H1 (cell line): ENCODE results near the gene CBLL2. TPM values are rescaled to one million over a fixed set of nuclear protein-coding genes. Genes with fewer than 3 reads are reported as not detected.

Experiments
- CBX5 ChIP-seq: fragments of 300-800, 300-1000 bp; sonication (generic); IDR thresholded peaks from 2 replicates; pipeline ENCODE4 v1.7.1; 2016; ENCODE audit warnings: antibody characterized with exemption, low read length, low read depth
- GTF2F1 ChIP-seq: IDR thresholded peaks from 2 replicates; pipeline ENCODE4 v1.6.1; 2012; ENCODE audit warnings: low read depth, low read length, improper control_type of control experiment, borderline replicate concordance
- HDAC2 ChIP-seq, 2 experiments: fragments of 300-600 bp in 1 of 2; sonication (generic) in 1 of 2; IDR thresholded peaks; 2 replicates each; pipeline ENCODE4 v1.6.1; 2011 to 2012; ENCODE audit warnings: low read depth in 2 of 2, low read length in 2 of 2, mild to moderate bottlenecking in 2 of 2, moderate library complexity in 2 of 2, borderline replicate concordance in 1 of 2, inconsistent platforms in 1 of 2
- JUN ChIP-seq: IDR thresholded peaks from 2 replicates; pipeline ENCODE4 v1.6.1; 2011; ENCODE audit warnings: low read depth, mild to moderate bottlenecking, improper control_type of control experiment, low read length
- NANOG ChIP-seq: IDR thresholded peaks from 2 replicates; pipeline ENCODE4 v1.6.1; 2011; ENCODE audit warnings: low read length, low read depth, mild to moderate bottlenecking, inconsistent platforms; ENCODE audit not compliant: insufficient read depth, poor library complexity, severe bottlenecking
- RNF2 ChIP-seq: fragments of 200-900, 300-1000 bp; sonication (generic); IDR thresholded peaks from 2 replicates; pipeline ENCODE4 v1.7.1; 2016; ENCODE audit warnings: borderline replicate concordance, low read depth, mild to moderate bottlenecking, antibody characterized with exemption, low read length; ENCODE audit not compliant: poor library complexity, severe bottlenecking; ENCODE audit errors: missing control alignments
- SIRT6 ChIP-seq: IDR thresholded peaks from one replicate; pipeline ENCODE4 v1.7.1; 2012; ENCODE audit warnings: low read length, inconsistent platforms
- SP1 ChIP-seq: IDR thresholded peaks from 2 replicates; pipeline ENCODE4 v1.6.1; 2011; ENCODE audit warnings: low read depth, low read length
- ZNF274 ChIP-seq: IDR thresholded peaks from 2 replicates; pipeline ENCODE4 v1.7.0; 2012; ENCODE audit warnings: low read length, borderline replicate concordance; ENCODE audit errors: extremely low read depth
- polyA plus RNA-seq, 7 experiments: library from polyadenylated mRNA; depleted of rRNA in 3 of 7; stranded (reverse) in 5 of 7; unstranded in 2 of 7; fragments of >200 nt in 5 of 7; fragments of 200-250 nt in 2 of 7; gene quantifications; 1 replicate in 5 of 7; 2 replicates in 1 of 7; 4 replicates in 1 of 7; pipeline versions ENCODE4 v1.2.1 to v1.2.3, GENCODE V29; 2011 to 2013; ENCODE audit warnings: missing spikeins in 2 of 7, mixed read lengths in 2 of 7
- total RNA-seq: library from RNA; stranded (reverse); fragmentation: NEBNext Ultra II Directional; extraction: Animal tissue kit (Norgen Biotek cat#: 25700); gene quantifications from 2 replicates; pipeline ENCODE4 v1.2.1, GENCODE V29; 2021
- TF ChIP-seq, protein P1 (sequence below), 3 experiments: IDR thresholded peaks; 1 replicate in 2 of 3; 2 replicates in 1 of 3; pipeline versions ENCODE4 v1.5.1 to v1.6.1; 2011; ENCODE audit warnings: low read length in 3 of 3, mild to moderate bottlenecking in 3 of 3, inconsistent platforms in 2 of 3, low read depth in 1 of 3, moderate library complexity in 1 of 3; ENCODE audit not compliant: insufficient read depth in 1 of 3; ENCODE audit errors: control extremely low read depth in 1 of 3

CBLL2 gene
- total and polyA plus RNA-seq, 2 of the 8 experiments (the other 6 are each of a cell fraction or from before 2014, with no cell fraction given): not detected

DNA sequence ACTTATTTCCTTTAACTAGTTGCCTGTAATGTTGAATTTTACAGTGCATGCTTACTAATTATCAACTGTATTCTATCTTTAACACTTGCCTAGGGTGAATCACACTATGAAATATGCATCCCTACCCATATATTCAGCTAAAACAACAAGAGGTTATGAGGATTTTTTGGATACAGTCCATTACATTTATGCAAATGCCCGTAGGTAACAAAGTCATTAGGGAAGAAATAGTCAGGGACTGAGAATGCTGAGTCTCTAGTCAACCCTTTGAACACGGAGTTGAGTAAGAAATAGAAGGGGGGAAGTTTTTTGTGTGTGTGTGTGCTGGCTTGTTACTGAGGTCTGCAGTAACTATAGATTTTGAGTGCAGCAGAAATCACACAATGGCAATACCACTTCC is 26.1 kb upstream of the CBLL2 start (continued):
- TF ChIP-seq, protein P1, sequence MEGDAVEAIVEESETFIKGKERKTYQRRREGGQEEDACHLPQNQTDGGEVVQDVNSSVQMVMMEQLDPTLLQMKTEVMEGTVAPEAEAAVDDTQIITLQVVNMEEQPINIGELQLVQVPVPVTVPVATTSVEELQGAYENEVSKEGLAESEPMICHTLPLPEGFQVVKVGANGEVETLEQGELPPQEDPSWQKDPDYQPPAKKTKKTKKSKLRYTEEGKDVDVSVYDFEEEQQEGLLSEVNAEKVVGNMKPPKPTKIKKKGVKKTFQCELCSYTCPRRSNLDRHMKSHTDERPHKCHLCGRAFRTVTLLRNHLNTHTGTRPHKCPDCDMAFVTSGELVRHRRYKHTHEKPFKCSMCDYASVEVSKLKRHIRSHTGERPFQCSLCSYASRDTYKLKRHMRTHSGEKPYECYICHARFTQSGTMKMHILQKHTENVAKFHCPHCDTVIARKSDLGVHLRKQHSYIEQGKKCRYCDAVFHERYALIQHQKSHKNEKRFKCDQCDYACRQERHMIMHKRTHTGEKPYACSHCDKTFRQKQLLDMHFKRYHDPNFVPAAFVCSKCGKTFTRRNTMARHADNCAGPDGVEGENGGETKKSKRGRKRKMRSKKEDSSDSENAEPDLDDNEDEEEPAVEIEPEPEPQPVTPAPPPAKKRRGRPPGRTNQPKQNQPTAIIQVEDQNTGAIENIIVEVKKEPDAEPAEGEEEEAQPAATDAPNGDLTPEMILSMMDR (IDR thresholded peaks at IDR 0.05; ENCODE audit: control extremely low read depth in 1 of 3, insufficient read depth in 1 of 3, low read depth in 1 of 3, low read length in 3 of 3): no peak
- no peak for TF ChIP-seq RNF2
- no peak for TF ChIP-seq CBX5
- no peak for TF ChIP-seq HDAC2 (IDR thresholded peaks at IDR 0.05; ENCODE audit: borderline replicate concordance in 1 of 2, low read depth in 2 of 2, low read length in 2 of 2)
- no peak for TF ChIP-seq SIRT6
- TF ChIP-seq SP1: no peak
- TF ChIP-seq GTF2F1: no peak
- TF ChIP-seq JUN: no peak
- TF ChIP-seq ZNF274: no peak
- TF ChIP-seq NANOG: no peak
- TF ChIP-seq, all 59 proteins: peak for 0
